ENCODE results near the gene TCF3.

GRCh38 chr19:1616875-1617274 lies 35.5 kb downstream of the TCF3 start:
- TF ChIP-seq POLR2AphosphoS5 (IDR thresholded peaks at IDR 0.05) (no peak), CTCF (IDR thresholded peaks at IDR 0.05) (no peak), POLR2A (IDR thresholded peaks at IDR 0.05) (no peak)
